GM18861 (cell line): Measurements from ENCODE around the gene PDE4B.

Source experiments
- ATAC-seq: cut with Tn5 transposase; IDR thresholded peaks from one replicate; pipeline ENCODE4 v1.9.1; 2021; ENCODE audit not compliant: unreplicated experiment

Gene PDE4B

GRCh38 chr1:66175098-66175497, 382.4 kb downstream of the PDE4B start:
- no peak for ATAC-seq

GRCh38 chr1:66175581-66175980, 382.9 kb downstream of the PDE4B start:
- ATAC-seq: no peak

GRCh38 chr1:66176012-66176715, 383.5 kb downstream of the PDE4B start:
- no peak for ATAC-seq

- ATAC-seq: no peak
These were observed 384.1 kb downstream of the PDE4B start for GRCh38 chr1:66176832-66177231.

DNA sequence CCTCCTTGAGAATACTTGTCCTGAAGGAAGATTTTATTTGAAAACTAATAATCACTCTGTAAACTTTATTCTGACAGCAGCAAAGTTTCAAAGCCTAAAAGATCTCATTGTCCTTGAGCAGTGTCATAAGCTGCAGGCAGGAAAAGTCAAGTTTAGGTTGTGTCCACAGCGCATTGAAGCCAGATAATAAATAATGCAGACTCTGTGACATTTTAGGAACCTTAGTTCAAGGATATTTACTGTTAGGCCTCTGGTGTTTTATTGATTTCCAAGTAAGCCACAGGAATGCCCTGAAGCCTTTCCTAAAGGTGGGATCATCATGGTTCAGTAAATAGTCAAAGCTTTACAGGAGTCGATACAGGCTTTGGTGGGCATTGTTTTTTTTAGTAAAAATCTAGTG, 384.8 kb downstream of the PDE4B start:
- no peak for ATAC-seq

- no peak for ATAC-seq
These were observed 389.3 kb downstream of the PDE4B start for GRCh38 chr1:66182026-66182425.

GRCh38 chr1:66182551-66183178, 390.0 kb downstream of the PDE4B start:
- no peak for ATAC-seq

GRCh38 chr1:66183400-66183799, 390.7 kb downstream of the PDE4B start:
- ATAC-seq: no peak

GRCh38 chr1:66197120-66197519, 404.4 kb downstream of the PDE4B start:
- ATAC-seq: no peak

GRCh38 chr1:66197785-66198184, 405.1 kb downstream of the PDE4B start:
- ATAC-seq: no peak

- no peak for ATAC-seq
These were observed 414.0 kb downstream of the PDE4B start for GRCh38 chr1:66206563-66207144.

- no peak for ATAC-seq
These were observed 414.8 kb downstream of the PDE4B start for GRCh38 chr1:66207484-66207883.

DNA sequence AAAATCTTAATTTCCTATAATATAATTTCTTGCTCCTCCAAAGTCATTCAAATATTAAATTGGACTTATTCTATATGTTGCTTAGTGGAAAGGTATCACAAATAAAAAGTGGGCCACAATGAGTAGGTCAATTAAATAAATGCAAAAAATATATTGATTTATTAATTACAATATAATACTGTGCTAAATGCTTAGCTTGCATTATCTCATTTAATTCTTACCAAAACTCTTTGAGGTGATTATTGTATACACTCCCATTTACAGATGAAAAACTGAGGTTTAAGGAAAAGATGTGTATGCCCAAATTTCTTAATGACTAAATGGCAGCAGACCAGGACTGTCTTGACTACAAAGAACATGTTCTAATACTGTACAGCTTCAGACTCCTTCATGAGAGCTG, 415.9 kb downstream of the PDE4B start:
- no peak for ATAC-seq

GRCh38 chr1:66210635-66211244, 418.0 kb downstream of the PDE4B start:
- no peak for ATAC-seq

GRCh38 chr1:66211521-66211920, 418.8 kb downstream of the PDE4B start:
- no peak for ATAC-seq

- no peak for ATAC-seq
These were observed 420.8 kb downstream of the PDE4B start for GRCh38 chr1:66213491-66213890.

- no peak for ATAC-seq
These were observed 422.2 kb downstream of the PDE4B start for GRCh38 chr1:66214901-66215300.

- no peak for ATAC-seq
These were observed 424.3 kb downstream of the PDE4B start for GRCh38 chr1:66217021-66217420.

DNA sequence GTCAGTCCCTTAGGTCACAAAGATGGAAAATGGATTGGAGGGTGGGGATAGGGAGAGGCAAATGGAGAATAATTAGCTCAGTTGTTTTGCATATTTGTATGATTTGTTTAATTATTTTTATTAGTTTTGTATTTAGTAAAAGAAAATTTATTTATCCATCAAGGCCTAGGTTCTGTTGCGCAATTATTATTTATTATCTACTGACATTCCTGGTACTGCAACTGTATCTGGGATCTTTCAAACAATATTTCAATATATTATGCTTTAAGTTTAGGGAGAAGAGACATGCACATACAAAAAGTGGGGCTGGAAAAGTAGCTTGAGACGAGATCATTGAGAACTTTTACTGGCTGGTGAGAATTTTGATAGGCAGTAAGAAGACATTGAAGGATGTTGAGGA, 424.9 kb downstream of the PDE4B start:
- no peak for ATAC-seq

- ATAC-seq: no peak
These were observed 427.8 kb downstream of the PDE4B start for GRCh38 chr1:66220477-66220876.

DNA sequence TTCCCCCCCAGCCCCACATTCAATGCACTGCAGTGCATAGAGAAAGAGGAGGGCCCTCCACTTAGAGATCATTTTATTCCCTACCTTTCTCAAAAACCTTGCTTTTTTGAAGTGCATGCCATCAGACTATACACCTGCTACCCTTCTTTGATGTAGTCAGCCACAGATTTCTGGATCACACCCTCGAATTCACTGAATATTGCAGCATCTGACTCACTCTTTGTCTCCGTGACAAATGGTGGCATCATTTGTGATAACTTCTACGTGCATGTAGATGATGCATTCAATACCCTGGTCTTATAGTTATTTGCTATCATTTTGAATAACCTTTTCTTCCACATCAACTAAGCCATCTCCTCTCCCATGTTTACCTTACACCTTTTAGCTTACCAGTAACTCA, 431.0 kb downstream of the PDE4B start:
- ATAC-seq: no peak

DNA sequence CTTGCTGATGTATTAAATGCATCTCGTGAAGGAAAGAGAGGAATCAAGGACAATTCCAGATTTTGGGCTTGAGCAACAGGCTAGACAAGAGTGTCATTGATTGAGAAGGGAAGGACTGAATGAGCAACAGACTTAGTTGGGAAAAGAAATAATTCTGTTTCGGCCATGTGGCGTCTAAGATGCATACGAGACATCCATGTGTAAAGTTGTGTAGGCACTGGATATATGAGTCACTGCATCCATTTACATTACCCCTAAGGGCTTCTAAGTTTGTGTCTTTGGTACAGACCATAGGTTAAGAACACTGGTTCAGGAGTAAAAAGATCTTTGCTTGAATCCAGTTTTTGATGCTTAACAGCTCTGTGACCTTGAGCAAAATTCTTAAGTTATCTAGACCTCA, 434.3 kb downstream of the PDE4B start:
- no peak for ATAC-seq
